NCI-H1694 (cell line): ENCODE results near the gene BIRC5.
"Not testable (repeated sequence)": the region's sequence is repeated elsewhere in the genome, so short reads cannot be mapped to it uniquely, and the experiment has no call there.

ENCODE experiments used
- DNase-seq: peaks from one replicate; lab custom pipeline; 2025; lab: John Stamatoyannopoulos, UW

The BIRC5 gene

DNA sequence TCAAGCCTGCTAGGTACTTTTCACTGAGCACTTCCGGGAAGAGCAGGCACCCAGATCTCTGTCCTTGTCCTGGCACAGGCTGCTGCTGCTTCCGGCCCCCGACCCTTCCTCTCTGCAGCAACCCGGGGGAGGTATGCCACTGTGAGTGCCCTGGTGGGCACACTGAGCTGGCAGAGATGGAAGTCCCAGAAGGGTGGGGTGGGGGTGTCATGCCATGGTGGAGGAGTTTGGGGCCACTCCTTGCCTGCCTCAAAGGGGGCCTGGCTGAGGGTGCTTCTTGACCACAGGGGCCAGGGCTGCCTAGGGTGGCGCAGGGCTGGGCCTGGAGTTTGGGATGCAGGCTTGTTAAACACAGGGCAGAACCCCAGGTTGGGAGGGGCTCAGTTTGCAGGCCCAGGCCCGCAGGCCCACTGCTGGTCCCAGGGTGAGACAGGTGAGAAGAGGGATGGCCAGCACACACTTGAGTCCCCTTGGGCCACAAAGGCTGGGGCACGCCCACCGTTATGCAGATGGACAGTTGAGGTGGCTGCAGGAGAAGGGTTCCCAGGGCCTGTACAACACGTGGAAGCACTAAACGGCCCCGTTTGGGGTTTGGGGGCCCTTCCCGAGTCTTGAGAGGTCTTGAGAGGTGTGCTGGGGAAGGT, 26.1 kb downstream of the BIRC5 start:
- DNase-seq = no peak

DNA sequence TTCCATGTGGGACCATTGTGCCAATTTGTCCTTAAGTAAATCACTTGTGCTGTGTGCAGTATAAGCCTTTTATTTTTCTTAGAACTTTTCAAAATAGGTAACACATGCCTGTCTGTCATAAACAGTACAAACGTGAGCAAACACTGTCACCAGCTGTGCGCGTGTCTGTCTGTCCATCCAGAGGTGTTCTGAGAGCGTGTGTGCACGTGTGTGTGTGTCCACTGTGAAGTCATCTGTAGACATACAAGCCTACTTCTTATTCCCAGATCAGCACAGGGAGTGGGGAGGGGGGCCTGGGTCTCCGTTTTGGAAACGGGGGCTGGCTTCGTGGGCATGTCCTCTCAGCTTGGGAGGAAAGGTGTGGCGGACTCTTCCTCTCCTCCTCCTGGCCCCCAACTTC, 26.8 kb downstream of the BIRC5 start:
- DNase-seq = no peak

DNA sequence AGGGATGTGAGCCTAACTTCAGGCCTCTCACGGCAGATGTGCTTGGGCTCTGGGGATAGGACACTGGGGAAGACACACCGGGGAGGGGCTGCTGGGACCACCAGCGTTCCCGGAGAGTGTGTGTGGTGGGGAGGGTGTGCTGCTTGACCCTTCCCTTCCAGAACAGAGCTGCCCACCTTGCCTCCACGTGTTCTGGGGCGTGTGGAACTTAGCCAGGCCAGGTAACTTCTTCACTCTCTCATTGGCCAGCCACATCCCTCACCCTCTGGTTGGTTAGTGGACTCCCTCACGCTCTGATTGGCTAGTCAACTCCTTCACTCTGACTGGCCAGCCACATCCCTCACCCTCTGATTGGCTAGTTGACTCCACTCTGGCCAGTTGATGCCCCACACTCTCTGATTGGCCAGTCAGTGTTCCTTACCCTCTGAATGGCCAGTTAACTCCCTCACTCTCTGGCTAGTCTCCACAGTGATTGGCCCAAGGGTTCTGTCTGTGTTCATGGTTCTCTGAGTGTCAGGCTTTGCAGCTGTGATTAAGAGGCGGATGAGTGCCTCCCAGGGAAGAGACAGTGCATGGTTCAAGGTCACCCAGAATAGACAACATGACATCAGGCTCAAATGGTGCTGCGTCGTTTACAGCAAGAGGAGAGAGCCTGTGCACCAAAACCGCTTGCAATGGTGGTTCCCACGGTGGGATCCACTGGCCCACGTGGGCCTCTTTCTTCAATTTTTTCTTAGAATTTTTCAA, 27.4 kb downstream of the BIRC5 start:
- no peak for DNase-seq

DNA sequence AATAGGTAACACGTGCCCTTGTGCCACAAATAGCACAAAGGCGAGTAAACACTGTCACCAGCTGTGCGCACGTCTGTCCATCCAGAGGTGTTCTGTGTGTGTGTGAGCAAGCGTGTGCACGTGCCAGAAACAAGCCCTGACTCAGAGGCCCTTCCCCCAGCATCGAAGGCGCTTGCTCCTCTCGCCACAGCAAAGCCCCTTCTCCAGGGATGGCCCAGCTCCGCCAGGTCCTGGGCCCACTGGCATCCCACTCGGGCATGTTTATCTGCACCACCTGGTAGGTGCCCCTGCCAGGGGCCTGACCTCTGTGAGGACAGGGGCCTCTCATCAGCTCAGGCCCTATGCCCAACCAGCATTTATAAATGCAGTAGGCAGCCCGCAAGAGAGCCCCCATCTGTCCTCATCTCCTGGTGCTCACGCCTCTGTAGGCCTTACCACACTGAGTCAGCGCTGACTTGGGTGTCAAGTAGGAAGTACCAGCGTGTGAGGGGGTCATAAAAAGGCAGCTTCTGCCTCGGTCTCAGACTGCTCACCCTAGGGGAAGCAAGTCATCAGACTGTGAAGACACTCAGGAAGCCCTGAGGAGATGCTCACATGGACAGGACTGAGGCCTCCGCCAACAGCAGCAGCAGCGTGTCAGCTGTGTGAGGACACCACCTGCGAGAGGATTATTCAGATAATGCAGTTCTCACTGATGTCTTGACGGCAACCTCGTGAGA, 28.1 kb downstream of the BIRC5 start:
- DNase-seq = no peak

DNA sequence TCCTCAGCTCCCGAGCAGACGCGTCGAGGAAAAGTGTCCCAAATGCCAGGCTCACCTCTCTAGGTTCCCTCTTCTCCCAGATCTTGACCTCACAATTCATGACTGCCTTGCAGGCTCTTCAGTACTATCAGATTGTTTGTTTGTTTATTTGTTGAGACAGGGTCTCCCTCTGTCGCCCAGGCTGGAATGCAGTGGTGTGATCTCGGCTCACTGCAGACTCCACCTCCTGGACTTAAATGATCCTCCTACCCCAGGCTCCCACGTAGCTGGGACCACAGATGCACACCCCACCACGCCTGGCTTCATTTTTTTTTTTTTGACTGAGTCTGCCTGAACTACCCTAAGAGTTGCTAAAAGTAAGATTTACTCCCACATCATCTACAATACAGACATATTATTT, 33.3 kb downstream of the BIRC5 start:
- DNase-seq = no peak

DNA sequence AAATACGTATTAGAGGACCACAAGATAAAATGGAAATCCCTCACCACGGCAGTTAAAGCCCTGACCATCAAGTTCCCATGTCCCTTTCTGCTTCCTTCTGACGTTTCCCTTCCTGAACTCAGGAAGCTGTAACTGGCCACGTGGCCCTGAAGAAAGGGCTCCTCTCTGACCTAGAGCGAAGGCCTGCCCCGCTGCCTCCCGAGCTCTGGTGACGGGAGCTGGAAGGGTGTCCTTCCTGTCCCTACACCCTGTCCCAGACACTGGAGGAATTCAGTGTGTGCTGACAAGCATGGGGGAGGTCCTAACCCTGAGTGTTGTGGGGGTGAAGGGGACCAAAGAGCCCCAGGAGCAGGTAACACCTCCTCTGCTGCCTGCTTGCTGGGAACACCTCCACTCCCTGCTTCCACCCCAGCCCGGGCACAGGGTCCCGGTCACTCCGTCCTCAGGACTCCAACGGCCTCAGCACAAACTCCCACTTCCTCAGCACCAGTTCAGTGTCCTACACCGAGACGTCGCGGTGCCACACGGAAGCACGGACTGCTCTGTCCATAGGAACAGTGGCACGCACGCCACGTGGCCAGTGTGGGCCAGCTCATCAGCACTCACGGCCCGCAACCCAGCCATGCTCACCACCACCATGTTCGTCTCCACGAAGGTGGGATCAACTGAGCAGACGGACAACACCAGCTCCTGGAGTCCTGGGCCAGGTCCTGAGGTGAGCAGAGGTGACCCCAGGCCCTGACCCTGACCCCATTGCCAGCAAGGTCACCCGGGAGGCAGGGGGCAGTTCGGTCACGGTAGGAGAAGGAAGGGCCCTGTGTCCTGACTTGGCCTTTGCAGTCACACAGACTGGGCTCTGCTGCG, 34.2 kb downstream of the BIRC5 start:
- no peak for DNase-seq

DNA sequence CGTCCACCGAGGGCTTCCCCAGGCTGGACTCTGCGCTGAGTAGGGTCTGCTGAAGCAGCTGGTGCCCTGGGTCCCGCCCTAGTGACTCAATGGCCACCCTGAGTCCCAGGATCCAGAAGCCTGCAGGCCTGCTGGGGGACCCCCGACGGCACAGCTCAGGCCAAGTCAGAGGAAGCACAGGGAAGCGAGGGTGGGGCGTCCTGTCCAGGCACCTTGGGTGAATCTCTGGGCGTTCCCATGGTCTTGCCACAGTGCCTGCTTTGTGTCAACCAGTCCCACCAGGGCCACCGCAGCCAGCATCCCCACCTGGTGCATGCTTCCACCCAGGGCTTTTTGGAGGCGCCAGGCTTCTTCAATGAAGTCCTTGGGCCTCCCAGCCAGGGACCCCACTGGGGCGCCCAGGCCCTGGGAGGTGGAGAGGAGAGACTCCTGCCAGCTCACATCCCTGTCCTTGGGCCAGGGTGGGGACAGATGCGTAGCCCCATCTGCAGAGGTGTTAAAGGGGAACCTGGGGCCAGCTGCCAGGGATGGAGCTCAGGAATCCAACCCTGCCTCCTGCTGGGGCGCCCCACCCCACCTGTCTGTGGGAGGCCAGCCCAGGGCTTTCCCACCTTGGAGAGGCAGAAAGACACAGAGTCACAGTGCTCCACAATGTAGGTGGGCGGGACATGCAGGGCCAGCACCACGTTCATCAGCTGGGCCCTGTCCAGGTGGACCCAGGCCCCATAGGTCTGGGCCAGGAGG, 35.2 kb downstream of the BIRC5 start:
- no peak for DNase-seq

DNA sequence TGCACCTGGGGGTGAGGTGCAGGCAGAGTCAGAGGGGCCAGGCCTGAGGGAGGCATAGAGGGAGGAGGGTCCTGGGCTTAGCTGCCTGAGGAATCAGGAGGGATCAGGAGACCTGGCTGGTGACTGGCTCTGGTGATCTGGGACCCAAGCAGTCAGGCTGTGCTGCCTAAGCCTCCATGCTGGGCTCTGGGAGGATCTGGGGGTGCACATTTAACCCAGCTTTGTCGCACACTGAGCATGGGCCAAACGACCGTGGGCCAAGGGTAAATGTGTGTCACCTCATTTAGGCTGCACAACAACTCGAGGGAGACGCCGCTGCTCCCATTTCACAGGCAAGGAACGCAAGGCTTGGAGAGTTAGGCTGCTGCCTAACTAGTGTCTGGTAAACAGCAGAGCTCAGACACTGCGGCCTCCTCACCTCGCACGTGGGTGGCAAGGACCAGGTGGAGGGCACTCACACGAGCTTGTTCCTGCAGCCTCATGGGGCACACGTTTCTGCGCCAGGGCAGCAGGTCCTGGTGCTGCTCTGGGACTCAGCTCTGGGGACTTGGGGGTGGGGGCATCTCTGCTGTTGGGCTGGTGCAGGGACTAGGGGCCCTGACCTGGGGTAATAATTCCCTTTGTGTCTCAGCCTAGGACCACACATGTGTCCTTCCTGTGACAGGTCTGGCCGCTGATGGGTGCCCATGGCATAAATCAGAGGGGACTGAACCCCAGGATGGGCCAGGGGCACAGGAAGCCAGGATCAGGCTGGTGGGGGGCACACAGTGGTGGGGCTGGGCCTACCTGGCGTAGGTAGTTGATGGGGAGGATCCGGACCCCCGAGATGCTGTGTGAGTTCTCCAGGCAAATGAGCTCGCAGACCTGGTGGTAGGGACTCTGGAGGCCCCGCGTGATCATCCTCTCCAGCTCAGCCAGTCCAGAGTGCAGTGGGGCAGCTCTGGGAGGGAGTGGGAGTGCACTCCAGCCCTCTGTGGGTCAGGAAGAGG, 36.1 kb downstream of the BIRC5 start:
- DNase-seq = no peak

DNA sequence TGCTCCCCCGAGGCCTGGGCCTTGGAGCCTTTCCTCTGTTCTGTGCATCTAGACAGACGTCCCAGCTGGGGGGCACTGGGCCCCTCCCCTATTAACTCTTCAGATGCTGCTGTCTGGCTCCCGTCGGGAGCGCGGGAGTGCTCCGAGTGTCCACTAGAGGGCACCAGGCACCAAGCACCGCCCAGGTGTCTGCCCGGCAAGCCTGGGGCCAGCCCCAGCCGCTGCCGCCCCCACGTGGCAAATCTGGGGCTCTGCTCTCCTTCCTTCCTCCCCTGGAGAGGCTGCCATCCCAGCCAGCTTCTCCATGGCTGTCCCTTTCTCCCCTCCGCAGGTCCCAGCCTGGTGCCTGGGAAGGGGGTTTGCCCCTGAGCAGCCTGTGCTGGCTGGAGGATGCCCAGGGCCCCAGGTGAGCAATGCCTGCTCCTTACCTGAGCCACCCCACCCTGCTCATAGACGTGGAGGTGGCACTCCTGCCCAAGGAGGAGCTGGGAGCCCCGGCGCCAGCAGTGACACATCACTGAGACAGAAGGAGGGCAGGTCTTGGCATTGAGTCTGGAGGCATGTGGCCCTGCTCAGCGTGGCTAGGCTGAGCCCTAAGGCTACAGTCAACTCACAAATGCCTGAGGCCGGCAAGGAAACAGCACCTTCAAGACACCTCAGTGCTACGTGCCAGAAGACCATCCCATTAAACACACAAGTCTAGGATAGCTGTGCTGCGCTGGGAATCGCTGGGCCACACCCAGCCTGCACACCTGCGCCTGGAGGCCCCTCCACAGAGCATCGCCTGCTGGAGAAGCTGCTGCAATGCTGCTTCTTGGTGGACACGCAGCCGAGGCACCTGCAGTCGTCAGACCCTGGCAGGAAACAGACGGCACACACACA, 37.1 kb downstream of the BIRC5 start:
- peak; percentile 83 for DNase-seq

DNA sequence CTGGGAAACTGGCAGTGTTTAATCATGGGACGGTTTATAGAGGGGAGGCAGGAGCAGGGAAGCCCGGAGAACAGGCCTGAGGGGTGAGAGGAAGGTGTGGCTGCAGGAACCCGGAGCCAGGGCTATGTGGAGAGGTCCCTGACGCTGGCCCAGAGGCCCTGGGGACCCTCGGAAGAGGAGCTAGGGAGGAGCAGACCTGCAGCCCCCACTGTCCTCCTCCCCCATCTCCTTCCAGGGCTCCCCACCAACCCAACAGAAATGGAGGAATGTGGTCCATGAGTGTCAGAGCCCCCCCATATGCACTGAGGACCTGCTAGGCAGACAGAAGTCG, 37.7 kb downstream of the BIRC5 start:
- no peak for DNase-seq

DNA sequence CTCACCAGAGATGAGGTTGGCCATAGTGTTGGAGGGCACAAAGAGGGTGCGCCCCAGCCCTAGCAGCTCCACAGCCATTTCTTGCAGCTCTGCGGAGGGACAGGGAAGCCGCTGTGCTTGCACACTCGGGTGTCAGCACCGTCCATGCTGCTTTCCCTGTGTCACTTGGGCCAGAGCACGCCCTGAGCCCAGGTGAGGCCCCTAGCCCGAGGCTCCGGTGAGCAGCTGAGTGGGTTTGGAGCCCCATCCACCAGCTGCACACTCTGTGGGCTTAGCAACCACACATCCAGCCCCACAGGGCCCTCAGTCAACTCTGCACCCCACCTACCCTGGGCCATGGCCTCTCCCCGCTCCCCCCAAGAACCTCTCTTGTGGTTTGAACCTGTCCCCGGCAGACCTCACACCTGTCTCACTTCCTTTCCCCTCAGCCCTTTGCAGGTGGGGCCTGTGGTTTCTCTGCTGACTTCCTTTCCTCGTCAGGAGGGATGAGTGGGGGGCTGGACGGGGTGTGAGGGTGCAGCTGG, 38.1 kb downstream of the BIRC5 start:
- no peak for DNase-seq

DNA sequence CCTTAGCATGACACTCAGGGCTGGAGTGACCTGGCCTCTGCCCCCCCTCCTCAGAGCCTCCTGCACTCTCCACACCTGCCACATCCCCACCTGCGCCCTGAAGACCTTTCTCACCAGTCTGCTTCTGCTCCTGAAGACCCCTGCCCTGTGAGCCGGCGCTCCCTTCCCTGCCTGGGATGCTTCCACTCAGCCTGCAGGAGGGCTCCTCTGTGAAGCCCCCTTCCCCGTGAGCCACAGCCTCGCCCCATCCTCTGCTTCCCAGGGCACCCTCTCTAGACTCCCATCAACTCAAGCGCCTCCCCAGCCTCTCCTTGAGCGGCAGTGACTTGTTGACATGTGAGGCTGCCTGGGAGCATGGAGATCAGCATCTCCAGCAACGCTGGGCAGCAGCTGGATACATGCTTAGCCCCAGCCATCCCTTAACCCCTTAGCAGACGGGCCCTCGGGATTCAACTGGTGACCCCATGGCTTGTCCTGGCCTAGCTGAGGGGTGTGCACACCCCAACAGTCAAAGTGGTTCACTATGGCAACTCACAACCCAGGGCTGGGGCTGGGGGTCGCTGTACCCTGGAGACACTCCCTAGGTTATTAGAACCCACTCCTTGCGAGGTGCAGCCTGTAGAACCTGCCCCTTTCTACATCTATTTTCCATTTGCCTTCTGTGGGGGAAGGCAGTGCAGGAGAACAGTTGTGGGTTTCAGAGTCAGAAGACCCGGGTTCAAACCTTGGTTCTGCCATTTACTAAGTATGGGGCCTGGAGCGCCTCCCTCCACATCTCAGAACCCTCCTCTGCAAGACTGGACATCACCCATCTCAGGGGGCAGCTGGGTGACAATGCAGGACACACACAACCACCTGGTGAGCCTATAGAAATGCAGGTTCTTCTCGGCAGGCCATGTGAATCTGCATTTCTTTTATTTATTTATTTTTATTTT, 38.9 kb downstream of the BIRC5 start:
- DNase-seq = no peak

DNA sequence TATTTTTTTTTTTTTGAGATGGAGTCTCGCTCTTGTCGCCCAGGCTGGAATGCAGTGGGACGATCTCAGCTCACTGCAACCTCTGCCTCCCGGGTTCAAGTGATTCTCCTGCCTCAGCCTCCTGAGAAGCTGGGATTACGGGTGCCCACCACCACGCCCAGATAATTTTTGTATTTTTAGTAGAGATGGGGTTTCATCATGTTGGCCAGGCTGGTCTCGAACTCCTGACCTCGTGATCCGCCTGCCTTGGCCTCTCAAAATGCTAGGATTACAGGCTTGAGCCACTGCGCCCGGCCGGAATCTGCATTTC, 39.5 kb downstream of the BIRC5 start:
- not testable (repeated sequence) for DNase-seq

DNA sequence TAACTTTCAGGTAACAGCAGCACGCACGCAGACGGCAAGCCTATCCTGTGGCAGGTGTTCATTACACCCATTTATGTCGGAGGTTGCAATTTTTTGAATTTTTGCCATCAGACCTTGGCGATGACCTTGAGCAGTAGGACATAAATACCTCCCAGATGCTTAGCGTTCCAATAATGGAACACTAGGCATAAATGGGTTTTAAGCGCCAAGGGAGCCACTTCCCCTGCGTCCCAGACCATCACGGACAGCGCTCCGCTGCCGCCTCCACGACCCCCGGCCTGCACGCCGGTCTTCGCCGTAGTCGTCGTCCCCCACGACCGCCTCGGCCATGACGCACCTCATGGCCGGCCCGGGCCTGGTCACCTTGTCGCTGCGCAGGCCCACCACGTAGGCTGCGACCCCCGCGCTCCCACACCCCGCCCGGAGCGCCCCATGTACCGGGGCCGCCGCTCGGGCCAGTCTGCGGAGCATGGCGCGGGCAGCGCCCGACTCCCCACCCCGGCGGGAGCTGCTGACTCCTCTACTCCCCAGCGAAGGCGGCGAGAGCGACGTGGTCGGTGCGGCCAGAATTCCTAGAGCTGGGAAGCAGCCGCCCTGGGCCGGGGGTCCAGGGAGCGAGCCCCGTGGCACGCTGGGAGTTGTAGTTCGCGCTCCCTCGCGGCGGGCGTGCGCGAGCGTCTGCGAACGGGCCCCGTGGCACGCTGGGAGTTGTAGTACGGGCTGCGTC, 40.1 kb downstream of the BIRC5 start:
- DNase-seq = peak; percentile 58

DNA sequence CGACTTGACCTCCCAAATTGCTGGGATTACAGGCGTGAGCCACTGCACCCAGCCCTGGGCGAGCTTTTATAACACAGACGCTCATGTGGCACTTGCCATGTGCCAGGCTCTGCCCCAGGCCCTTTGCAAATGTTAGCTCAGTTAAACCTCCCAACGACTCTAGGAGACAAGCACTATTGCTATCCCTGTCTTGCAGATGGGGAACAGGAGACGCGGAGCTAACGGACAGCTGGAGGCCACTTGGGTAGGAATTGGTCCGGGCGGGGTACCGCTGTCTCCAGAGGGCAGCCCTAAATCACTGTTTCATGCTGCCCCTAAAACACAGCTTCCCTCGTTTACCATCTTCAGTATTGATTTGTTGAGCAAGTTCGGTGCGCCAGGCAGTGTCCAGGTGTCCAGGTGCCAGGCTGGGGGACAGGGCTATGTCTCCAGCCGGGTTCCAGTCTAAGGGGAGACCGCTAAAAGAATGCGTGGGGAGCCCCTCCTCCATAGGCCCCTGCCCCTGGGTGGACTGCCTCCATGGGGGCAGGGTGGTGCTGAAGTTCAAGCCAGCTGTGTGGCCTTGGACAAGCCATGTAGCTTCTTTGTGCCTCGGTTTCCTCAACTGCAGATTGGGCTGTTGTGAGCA, 41.1 kb downstream of the BIRC5 start:
- no peak for DNase-seq

DNA sequence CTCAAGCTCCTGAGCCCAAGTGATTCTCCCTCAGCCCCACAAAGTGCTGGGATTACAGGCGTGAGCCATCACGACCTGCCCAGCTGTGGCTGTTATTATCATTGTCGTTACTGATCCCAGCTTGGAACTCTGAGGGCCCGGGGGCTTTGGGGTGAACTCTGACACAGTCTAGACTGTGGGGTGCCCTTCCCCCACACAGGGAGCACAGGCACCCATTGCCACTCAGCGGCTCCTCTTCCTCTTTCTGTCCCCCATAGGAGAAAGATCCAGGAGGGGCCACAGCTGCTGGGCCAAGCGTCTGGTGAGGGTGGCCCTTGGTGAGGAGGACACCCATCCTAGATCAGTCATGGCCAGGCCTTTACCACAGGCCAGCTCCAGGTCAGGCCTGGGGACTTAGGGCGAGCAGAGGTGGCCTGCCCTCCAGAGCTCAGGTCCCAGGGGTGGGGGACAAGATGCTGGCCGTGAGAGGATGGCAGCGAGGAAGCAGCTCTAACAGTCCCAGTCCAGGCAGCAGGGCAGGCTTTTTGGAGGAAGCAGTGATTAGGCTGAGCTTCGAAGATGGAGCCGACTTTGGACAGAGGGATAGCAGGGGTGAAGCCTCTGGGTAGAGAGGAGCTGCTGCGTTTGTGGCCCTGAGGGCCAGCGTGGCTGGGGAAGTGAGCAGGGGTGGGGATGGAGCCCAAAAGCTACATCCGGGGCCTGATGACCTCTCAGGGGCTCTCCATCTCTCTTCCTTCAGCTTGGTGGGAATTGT, 42.1 kb downstream of the BIRC5 start:
- no peak for DNase-seq
